ENCODE data around the gene PRORP. TPM values are rescaled to one million over a fixed set of nuclear protein-coding genes. Genes with fewer than 3 reads are reported as not detected.

Gene PRORP
- total and polyA plus RNA-seq, 9 of the 15 experiments (the other 6 are each of a cell fraction or from before 2014, with no cell fraction given): 21.9 to 48.7 (median 36.5) TPM

GRCh38 chr14:35121026-35121886 lies 1.1 kb upstream of the PRORP start (continued):
- 0 out of 4 replicates have a peak, but pooled peaks of 1 of the 2 experiments have one; percentile 12 for TF ChIP-seq RCOR1 (IDR thresholded peaks at IDR 0.05; ENCODE audit: borderline replicate concordance in 1 of 2, low read depth in 2 of 2, low read length in 2 of 2)
- TF ChIP-seq BCLAF1 (IDR thresholded peaks at IDR 0.05; ENCODE audit: borderline replicate concordance in 1 of 2, control insufficient read depth in 1 of 2, low read depth in 2 of 2, low read length in 1 of 2): no peak
- TF ChIP-seq BRD9 (IDR thresholded peaks at IDR 0.05; ENCODE audit: low read depth, partially characterized antibody): peak; percentile 22
- peak; percentile 69; the same call in 1 of the 2 replicates for TF ChIP-seq POLR2A (conservative IDR thresholded peaks at IDR 0.05)
- no peak for TF ChIP-seq CTBP1 (IDR thresholded peaks at IDR 0.05; ENCODE audit: borderline replicate concordance)
- no peak for TF ChIP-seq ZNF324 (CRISPR knock-in tag; IDR thresholded peaks at IDR 0.05)
- no peak for TF ChIP-seq ARID3A (IDR thresholded peaks at IDR 0.05; ENCODE audit: borderline replicate concordance, low read depth, low read length)
- TF ChIP-seq ZBTB2 (IDR thresholded peaks at IDR 0.05): no peak
- TF ChIP-seq NEUROD1 (IDR thresholded peaks at IDR 0.05; ENCODE audit: borderline replicate concordance, low read depth, low read length, partially characterized antibody): peak; percentile 17
- no peak for TF ChIP-seq SRSF9 (IDR thresholded peaks at IDR 0.05; ENCODE audit: borderline replicate concordance, low read depth, low read length)
- TF ChIP-seq TAF15 (IDR thresholded peaks at IDR 0.05; ENCODE audit: low read depth, low read length): no peak
- TF ChIP-seq TAF9B (IDR thresholded peaks at IDR 0.05; ENCODE audit: partially characterized antibody): peak; percentile 16
- TF ChIP-seq MIER1 (IDR thresholded peaks at IDR 0.05; ENCODE audit: low read depth): no peak
- no peak for TF ChIP-seq SLC30A9 (CRISPR knock-in tag; IDR thresholded peaks at IDR 0.05)
- no peak for TF ChIP-seq NCOA1 (IDR thresholded peaks at IDR 0.05; ENCODE audit: low read depth)
- peak in 1 of 2 experiments; percentile 68; a peak in 2 of 4 replicates for TF ChIP-seq MAZ (CRISPR knock-in tag; conservative IDR thresholded peaks at IDR 0.05 in 1 of 2, IDR thresholded peaks at IDR 0.05 in 1 of 2)
- TF ChIP-seq MITF (IDR thresholded peaks at IDR 0.05): no peak
- TF ChIP-seq SP1 (CRISPR knock-in tag; IDR thresholded peaks at IDR 0.05): no peak
- no peak for TF ChIP-seq GABPB1 (CRISPR knock-in tag; IDR thresholded peaks at IDR 0.05)
- no peak for TF ChIP-seq ZNF586 (CRISPR knock-in tag; conservative IDR thresholded peaks at IDR 0.05)
- TF ChIP-seq SUPT5H (IDR thresholded peaks at IDR 0.05): no peak
